Activated T-cell treated with anti-CD3 and anti-CD28 coated beads, Interleukin-2, amount 50 U/mL, for 24 hours (primary cell): ENCODE data around the gene APP.

ENCODE experiments used
- DNase-seq: peaks from one replicate; pipeline ENCODE4 v3.0.0-alpha.2; 2020
- H3K27ac Mint-ChIP-seq: 2 replicates; pipeline ENCODE4 v1.8.0; 2020; ENCODE audit warnings: mild to moderate bottlenecking, mixed read lengths
- H3K27me3 Mint-ChIP-seq: 2 replicates; pipeline ENCODE4 v1.8.0; 2020; ENCODE audit warnings: mixed read lengths
- H3K36me3 Mint-ChIP-seq: 2 replicates; pipeline ENCODE4 v1.8.0; 2020; ENCODE audit warnings: low read depth, mixed read lengths
- H3K4me1 Mint-ChIP-seq: 2 replicates; pipeline ENCODE4 v1.8.0; 2020; ENCODE audit warnings: low read depth, mixed read lengths
- H3K4me3 Mint-ChIP-seq: 2 replicates; pipeline ENCODE4 v1.8.0; 2020; ENCODE audit warnings: mild to moderate bottlenecking, moderate library complexity, mixed read lengths
- H3K9me3 Mint-ChIP-seq: 2 replicates; pipeline ENCODE4 v1.8.0; 2020; ENCODE audit warnings: mixed read lengths

Gene APP

GRCh38 chr21:26110715-26111114 lies 59.9 kb downstream of the APP start:
- H3K27me3 Mint-ChIP-seq = no peaks in the 10 kb centered on the region
- H3K4me3 Mint-ChIP-seq = no peak overlapping the region
- no peak for DNase-seq
- H3K9me3 Mint-ChIP-seq = no peaks in the 10 kb centered on the region
- no peak overlapping the region for H3K27ac Mint-ChIP-seq
- H3K4me1 Mint-ChIP-seq = peaks cover 19% of the 10 kb centered on the region
- peaks cover 48% of the 10 kb centered on the region for H3K36me3 Mint-ChIP-seq

GRCh38 chr21:26107429-26107828 lies 63.1 kb downstream of the APP start:
- peaks cover 2% of the 10 kb centered on the region for H3K9me3 Mint-ChIP-seq
- H3K27ac Mint-ChIP-seq = no peak overlapping the region
- H3K27me3 Mint-ChIP-seq = no peaks in the 10 kb centered on the region
- peaks cover 6% of the 10 kb centered on the region for H3K4me1 Mint-ChIP-seq
- H3K36me3 Mint-ChIP-seq = peaks cover 69% of the 10 kb centered on the region
- no peak for DNase-seq
- H3K4me3 Mint-ChIP-seq = no peak overlapping the region

- Mint-ChIP-seq H3K27ac (no peak overlapping the region), H3K9me3 (peaks cover 2% of the 10 kb centered on the region), H3K4me3 (no peak overlapping the region), H3K36me3 (peaks cover 62% of the 10 kb centered on the region), H3K4me1 (no peaks in the 10 kb centered on the region), H3K27me3 (no peaks in the 10 kb centered on the region)
- no peak for DNase-seq
Observed at GRCh38 chr21:26106562-26106961, 64.0 kb downstream of the APP start.

- Mint-ChIP-seq H3K36me3 (peaks cover 58% of the 10 kb centered on the region), H3K27me3 (no peaks in the 10 kb centered on the region), H3K27ac (no peak overlapping the region), H3K9me3 (peaks cover 2% of the 10 kb centered on the region), H3K4me1 (no peaks in the 10 kb centered on the region), H3K4me3 (no peak overlapping the region)
- DNase-seq = no peak
Observed at GRCh38 chr21:26105819-26106218, 64.8 kb downstream of the APP start.

- H3K9me3 Mint-ChIP-seq = peaks cover 2% of the 10 kb centered on the region
- H3K4me1 Mint-ChIP-seq = no peaks in the 10 kb centered on the region
- H3K4me3 Mint-ChIP-seq = no peak overlapping the region
- DNase-seq = no peak
- H3K27ac Mint-ChIP-seq = no peak overlapping the region
- H3K27me3 Mint-ChIP-seq = no peaks in the 10 kb centered on the region
- peaks cover 23% of the 10 kb centered on the region for H3K36me3 Mint-ChIP-seq
Observed at GRCh38 chr21:26100573-26100972, 70.0 kb downstream of the APP start.

- Mint-ChIP-seq H3K36me3 (peaks cover 19% of the 10 kb centered on the region), H3K4me3 (no peak overlapping the region), H3K9me3 (peaks cover 2% of the 10 kb centered on the region), H3K4me1 (no peaks in the 10 kb centered on the region), H3K27ac (no peak overlapping the region), H3K27me3 (no peaks in the 10 kb centered on the region)
- DNase-seq = no peak
Observed at GRCh38 chr21:26099610-26100219, 70.9 kb downstream of the APP start.

- Mint-ChIP-seq H3K36me3 (peaks cover 10% of the 10 kb centered on the region), H3K27ac (no peak overlapping the region), H3K4me3 (no peak overlapping the region), H3K27me3 (no peaks in the 10 kb centered on the region), H3K4me1 (no peaks in the 10 kb centered on the region), H3K9me3 (peaks cover 2% of the 10 kb centered on the region)
- DNase-seq = no peak
Observed at GRCh38 chr21:26098772-26099397, 71.7 kb downstream of the APP start.

- H3K9me3 Mint-ChIP-seq = no peaks in the 10 kb centered on the region
- no peak overlapping the region for H3K27ac Mint-ChIP-seq
- peaks cover 3% of the 10 kb centered on the region for H3K36me3 Mint-ChIP-seq
- DNase-seq = no peak
- H3K27me3 Mint-ChIP-seq = no peaks in the 10 kb centered on the region
- H3K4me3 Mint-ChIP-seq = no peak overlapping the region
- H3K4me1 Mint-ChIP-seq = no peaks in the 10 kb centered on the region
Observed at GRCh38 chr21:26097475-26097874, 73.1 kb downstream of the APP start.

- no peaks in the 10 kb centered on the region for H3K9me3 Mint-ChIP-seq
- H3K4me3 Mint-ChIP-seq = no peak overlapping the region
- no peak for DNase-seq
- no peaks in the 10 kb centered on the region for H3K4me1 Mint-ChIP-seq
- no peak overlapping the region for H3K27ac Mint-ChIP-seq
- peaks cover 3% of the 10 kb centered on the region for H3K36me3 Mint-ChIP-seq
- no peaks in the 10 kb centered on the region for H3K27me3 Mint-ChIP-seq
Observed at GRCh38 chr21:26096494-26097371, 73.8 kb downstream of the APP start.

GRCh38 chr21:26095131-26095530 lies 75.4 kb downstream of the APP start:
- DNase-seq = no peak
- no peaks in the 10 kb centered on the region for H3K9me3 Mint-ChIP-seq
- peaks cover 4% of the 10 kb centered on the region for H3K36me3 Mint-ChIP-seq

GRCh38 chr21:26093122-26093521 lies 77.4 kb downstream of the APP start:
- H3K9me3 Mint-ChIP-seq = no peaks in the 10 kb centered on the region
- H3K27ac Mint-ChIP-seq = no peak overlapping the region
- DNase-seq = no peak
- H3K4me3 Mint-ChIP-seq = no peak overlapping the region
- no peaks in the 10 kb centered on the region for H3K27me3 Mint-ChIP-seq
- H3K4me1 Mint-ChIP-seq = peaks cover under 1% of the 10 kb centered on the region
- peaks cover 23% of the 10 kb centered on the region for H3K36me3 Mint-ChIP-seq

More at GRCh38 chr21:26095131-26095530, 75.4 kb downstream of the APP start:
- H3K4me1 Mint-ChIP-seq = no peaks in the 10 kb centered on the region
- H3K27me3 Mint-ChIP-seq = no peaks in the 10 kb centered on the region
- no peak overlapping the region for H3K4me3 Mint-ChIP-seq
- no peak overlapping the region for H3K27ac Mint-ChIP-seq

- Mint-ChIP-seq H3K4me3 (no peak overlapping the region), H3K27ac (no peak overlapping the region), H3K27me3 (no peaks in the 10 kb centered on the region), H3K9me3 (no peaks in the 10 kb centered on the region), H3K4me1 (peaks cover 13% of the 10 kb centered on the region), H3K36me3 (peaks cover 32% of the 10 kb centered on the region)
- DNase-seq = no peak
Observed at GRCh38 chr21:26091480-26092018, 79.0 kb downstream of the APP start.

- Mint-ChIP-seq H3K36me3 (peaks cover 46% of the 10 kb centered on the region), H3K4me3 (no peak overlapping the region), H3K27ac (no peak overlapping the region), H3K4me1 (peaks cover 13% of the 10 kb centered on the region), H3K9me3 (no peaks in the 10 kb centered on the region), H3K27me3 (no peaks in the 10 kb centered on the region)
- no peak for DNase-seq
Observed at GRCh38 chr21:26089730-26090129, 80.8 kb downstream of the APP start.

GRCh38 chr21:26087223-26087918 lies 83.2 kb downstream of the APP start:
- no peak overlapping the region for H3K27ac Mint-ChIP-seq
- DNase-seq = no peak
- H3K4me3 Mint-ChIP-seq = no peak overlapping the region

More at GRCh38 chr21:26087223-26087918, 83.2 kb downstream of the APP start:
- peaks cover 56% of the 10 kb centered on the region for H3K36me3 Mint-ChIP-seq
- H3K4me1 Mint-ChIP-seq = peaks cover 22% of the 10 kb centered on the region
- H3K9me3 Mint-ChIP-seq = no peaks in the 10 kb centered on the region
- H3K27me3 Mint-ChIP-seq = no peaks in the 10 kb centered on the region
